A549 (cell line): ENCODE data around the gene DNAH11. TPM values are rescaled to one million over a fixed set of nuclear protein-coding genes. Genes with fewer than 3 reads are reported as not detected.

Experiments used
- ATAC-seq, 2 experiments: fragments of 200-7000 bp in 1 of 2; fragments of >200 bp in 1 of 2; cut with Nextera tagmentation in 1 of 2; cut with Tn5 transposase in 1 of 2; 3 replicates each; pipeline versions ENCODE4 v1.8.0 to v1.9.1; 2018 to 2020; ENCODE audit warnings: mild to moderate bottlenecking in 1 of 2, moderate library complexity in 1 of 2
- CTCF ChIA-PET: fragments of 300-600 bp; sonication (Branson Sonifier 250); formaldehyde crosslinking; extraction: SDS; loops from one replicate; lab custom pipeline; 2021; ENCODE audit warnings: antibody characterized with exemption, inconsistent platforms; lab: Yijun Ruan, JAX
- POLR2A ChIA-PET: fragments of 350-600 bp; formaldehyde crosslinking; extraction: SDS; loops from one replicate; lab custom pipeline; 2021; ENCODE audit warnings: antibody characterized with exemption, inconsistent platforms; lab: Yijun Ruan, JAX
- DNase-seq, 2 experiments: peaks; one replicate each; pipeline versions ENCODE4 v3.0.0 to v3.0.0-alpha.2; 2011 to 2016; ENCODE audit warnings: low read depth in 1 of 2, low spot score in 1 of 2
- FAIRE-seq: peaks from 2 replicates; lab custom pipeline; 2011; peaks lifted over from hg19 to GRCh38; lab: Jason Lieb, UNC
- H3K27ac ChIP-seq, 2 experiments: fragments of >200 bp; sonication (Bioruptor Twin); formaldehyde crosslinking; 3 replicates each; pipeline ENCODE4 v1.5.1; 2016 to 2017
- H3K4me1 ChIP-seq: fragments of >200 bp; sonication (Bioruptor Twin); formaldehyde crosslinking; 3 replicates; pipeline ENCODE4 v1.6.1; 2016
- H3K4me2 ChIP-seq: fragments of >200 bp; sonication (Bioruptor Twin); formaldehyde crosslinking; 3 replicates; pipeline ENCODE4 v1.6.1; 2016
- H3K4me3 ChIP-seq: fragments of >200 bp; sonication (Bioruptor Twin); formaldehyde crosslinking; 3 replicates; pipeline ENCODE4 v1.5.1; 2016
- H3K9me3 ChIP-seq: fragments of >200 bp; sonication (Bioruptor Twin); formaldehyde crosslinking; 3 replicates; pipeline ENCODE4 v1.6.1; 2016
- BHLHE40 ChIP-seq: IDR thresholded peaks from 2 replicates; pipeline ENCODE4 v1.6.1; 2012; ENCODE audit warnings: low read depth, low read length, inconsistent platforms
- CBX8 ChIP-seq: fragments of 200-600 bp; sonication (generic); IDR thresholded peaks from 2 replicates; pipeline ENCODE4 v1.6.1; 2016
- CEBPB ChIP-seq, 2 experiments: fragments of >200 bp in 1 of 2; sonication (Bioruptor Twin) in 1 of 2; formaldehyde crosslinking in 1 of 2; IDR thresholded peaks; 2 replicates each; pipeline ENCODE4 v1.6.1; 2012 to 2016
- CHD2 ChIP-seq: fragments of 150-350 bp; IDR thresholded peaks from 2 replicates; pipeline ENCODE4 v1.6.1; 2014; ENCODE audit warnings: low read length; ENCODE audit not compliant: partially characterized antibody
- CHD4 ChIP-seq: fragments of 200-600 bp; sonication (generic); IDR thresholded peaks from 2 replicates; pipeline ENCODE4 v1.6.1; 2016; ENCODE audit warnings: antibody characterized with exemption, mild to moderate bottlenecking, borderline replicate concordance
- EHF ChIP-seq: fragments of 250-450 bp; sonication (Bioruptor Pico); IDR thresholded peaks from 2 replicates; pipeline ENCODE4 v1.5.0; 2020; ENCODE audit warnings: mild to moderate bottlenecking
- ESRRA ChIP-seq: fragments of 150-350 bp; IDR thresholded peaks from 2 replicates; pipeline ENCODE4 v1.6.1; 2014; ENCODE audit warnings: mild to moderate bottlenecking, low read length, borderline replicate concordance
- FOSB ChIP-seq: fragments of 250-450 bp; sonication (Bioruptor Pico); IDR thresholded peaks from 2 replicates; pipeline ENCODE4 v1.5.0; 2020; ENCODE audit warnings: mild to moderate bottlenecking, moderate library complexity
- FOSL2 ChIP-seq, 2 experiments: fragments of 450-650 bp in 1 of 2; fragments of >200 bp in 1 of 2; sonication (Bioruptor Twin) in 1 of 2; formaldehyde crosslinking; IDR thresholded peaks; 2 replicates each; pipeline versions ENCODE4 v1.5.0 to v1.6.1; 2016 to 2020; ENCODE audit warnings: mild to moderate bottlenecking in 1 of 2, moderate library complexity in 1 of 2
- FOXS1 ChIP-seq: fragments of 250-450 bp; sonication (Bioruptor Pico); IDR thresholded peaks from 2 replicates; pipeline ENCODE4 v1.5.0; 2020; ENCODE audit warnings: mild to moderate bottlenecking, moderate library complexity
- GATA3 ChIP-seq: IDR thresholded peaks from 2 replicates; pipeline ENCODE4 v1.6.1; 2012; ENCODE audit warnings: borderline replicate concordance
- HOXA7 ChIP-seq: fragments of 250-450 bp; sonication (Bioruptor Pico); IDR thresholded peaks from 2 replicates; pipeline ENCODE4 v1.5.0; 2020; ENCODE audit warnings: mild to moderate bottlenecking, moderate library complexity
- HOXB13 ChIP-seq: fragments of 250-450 bp; sonication (Bioruptor Pico); IDR thresholded peaks from 2 replicates; pipeline ENCODE4 v1.5.0; 2020; ENCODE audit warnings: low read depth, mild to moderate bottlenecking, moderate library complexity
- JUN ChIP-seq, 2 experiments: fragments of >200 bp; sonication (Bioruptor Twin); formaldehyde crosslinking; IDR thresholded peaks; 2 replicates in 1 of 2; 3 replicates in 1 of 2; pipeline ENCODE4 v1.6.1; 2016 to 2017
- JUNB ChIP-seq: fragments of >200 bp; sonication (Bioruptor Twin); formaldehyde crosslinking; IDR thresholded peaks from 2 replicates; pipeline ENCODE4 v1.6.1; 2016
- KDM5A ChIP-seq: fragments of 200-600 bp; sonication (generic); IDR thresholded peaks from 2 replicates; pipeline ENCODE4 v1.6.1; 2016; ENCODE audit warnings: antibody characterized with exemption, mild to moderate bottlenecking
- MAFK ChIP-seq: fragments of 450-650 bp; IDR thresholded peaks from 2 replicates; pipeline ENCODE4 v1.6.1; 2014; ENCODE audit not compliant: partially characterized antibody
- NR3C1 ChIP-seq: fragments of >200 bp; sonication (Bioruptor Twin); formaldehyde crosslinking; IDR thresholded peaks from 3 replicates; pipeline ENCODE4 v1.6.1; 2017
- POLR2AphosphoS2 ChIP-seq: conservative IDR thresholded peaks from 2 replicates; pipeline ENCODE4 v1.6.1; 2012; ENCODE audit warnings: low read length, improper control_type of control experiment, inconsistent platforms
- RAD21 ChIP-seq, 2 experiments: fragments of >200 bp in 1 of 2; sonication (Bioruptor Twin) in 1 of 2; formaldehyde crosslinking in 1 of 2; IDR thresholded peaks in 1 of 2; conservative IDR thresholded peaks in 1 of 2; 2 replicates in 1 of 2; 3 replicates in 1 of 2; pipeline ENCODE4 v1.6.1; 2012 to 2018; ENCODE audit warnings: inconsistent platforms in 1 of 2
- RCOR1 ChIP-seq: fragments of 150-350 bp; IDR thresholded peaks from 2 replicates; pipeline ENCODE4 v1.6.1; 2014; ENCODE audit warnings: antibody characterized with exemption, low read length, low read depth
- RNF2 ChIP-seq: fragments of 200-600 bp; sonication (generic); IDR thresholded peaks from 2 replicates; pipeline ENCODE4 v1.6.1; 2016; ENCODE audit warnings: low read depth, mild to moderate bottlenecking, antibody characterized with exemption, moderate library complexity, borderline replicate concordance
- TFCP2L1 ChIP-seq: fragments of 250-450 bp; sonication (Bioruptor Pico); IDR thresholded peaks from 2 replicates; pipeline ENCODE4 v1.5.0; 2021; ENCODE audit warnings: mild to moderate bottlenecking
- ZC3H11A ChIP-seq: fragments of 450-650 bp; IDR thresholded peaks from 2 replicates; pipeline ENCODE4 v1.6.1; 2014; ENCODE audit warnings: antibody characterized with exemption, mild to moderate bottlenecking
- ZFP36 ChIP-seq: fragments of 450-650 bp; IDR thresholded peaks from 2 replicates; pipeline ENCODE4 v1.6.1; 2014; ENCODE audit warnings: borderline replicate concordance; ENCODE audit not compliant: partially characterized antibody
- WGBS: methylation state at CpG from one replicate; pipeline ENCODE4 v1.1.6; 2017; ENCODE audit errors: missing lambda C conversion rate; 5-methylcytosine and 5-hydroxymethylcytosine counted together
- polyA plus RNA-seq, 4 experiments: library from polyadenylated mRNA; depleted of rRNA in 3 of 4; stranded (reverse); fragments of >200 nt; fragmentation: RNase III in 1 of 4; extraction: RNeasy Plus Mini Kit Qiagen cat#74134 plus additional on column Dnase treatment in 1 of 4; gene quantifications; 2 replicates in 3 of 4; 3 replicates in 1 of 4; pipeline ENCODE4 v1.2.3, GENCODE V29; 2011 to 2017
- TF ChIP-seq, protein P1 (sequence below): fragments of 250-450 bp; sonication (Bioruptor Pico); IDR thresholded peaks from 2 replicates; pipeline ENCODE4 v1.5.0; 2021; ENCODE audit warnings: mild to moderate bottlenecking, moderate library complexity, borderline replicate concordance
- TF ChIP-seq, protein P2 (sequence below): fragments of 450-650 bp; IDR thresholded peaks from 2 replicates; pipeline ENCODE4 v1.6.1; 2014; ENCODE audit warnings: antibody characterized with exemption
- TF ChIP-seq, protein P3 (sequence below): fragments of 250-450 bp; sonication (Bioruptor Pico); IDR thresholded peaks from 2 replicates; pipeline ENCODE4 v1.5.0; 2020; ENCODE audit warnings: low read depth, mild to moderate bottlenecking, moderate library complexity
- TF ChIP-seq, protein P4 (sequence below): fragments of 150-350 bp; IDR thresholded peaks from 2 replicates; pipeline ENCODE4 v1.6.1; 2014; ENCODE audit warnings: low read depth, mild to moderate bottlenecking, low read length
- TF ChIP-seq, protein P5 (sequence below): fragments of >200 bp; sonication (Bioruptor Twin); formaldehyde crosslinking; IDR thresholded peaks from 3 replicates; pipeline ENCODE4 v1.5.1; 2016

DNAH11 gene
- polyA plus RNA-seq, 2 of the 4 experiments (the other 2 are of a cell fraction), result 0.03 to 0.13 TPM

DNA sequence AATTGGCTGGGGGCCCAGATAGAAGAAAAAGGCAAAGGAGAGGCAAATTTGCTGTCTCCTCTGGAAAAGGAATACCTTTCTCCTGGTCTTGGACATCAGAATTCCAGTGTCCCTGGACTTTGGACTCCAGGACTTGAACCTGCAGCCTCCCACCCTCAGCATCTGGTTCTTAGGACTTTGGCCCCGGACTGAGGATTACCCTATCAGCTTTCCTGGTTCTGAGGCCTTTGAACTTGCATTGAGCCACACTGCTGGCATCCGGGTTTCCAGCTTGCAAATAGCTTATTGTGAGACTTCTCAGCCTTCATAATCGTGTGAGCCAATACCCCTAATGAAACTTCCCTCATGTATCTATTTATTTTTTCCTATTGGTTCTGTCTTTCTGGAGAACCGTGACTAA, 68.3 kb downstream of the DNAH11 start:
- Histone ChIP-seq H3K4me2 (no peak overlapping the region), H3K4me3 (no peak overlapping the region), H3K27ac (no peak overlapping the region), H3K4me1 (peaks cover 2% of the 10 kb centered on the region; the same call in 2 of the 3 replicates), H3K9me3 (no peaks in the 10 kb centered on the region)
- 38% methylated on average over 4 of the region's 4 CpGs for WGBS
- ChIA-PET POLR2A (no interaction called here), CTCF (interaction anchor here (1.6 kb wide), 1 partner anchor 391 kb away, joined by 3 read pairs; no protein-coding TSS in a partner anchor)
- TF ChIP-seq HOXB13 (CRISPR knock-in tag) (no peak), JUN (IDR thresholded peaks at IDR 0.05) (no peak), JUNB (no peak), BHLHE40 (no peak), MAFK (no peak), ZC3H11A (no peak), ZFP36 (no peak), CEBPB (IDR thresholded peaks at IDR 0.05) (no peak), TFCP2L1 (no peak), CBX8 (no peak), FOSB (CRISPR knock-in tag) (no peak), NR3C1 (no peak), CHD2 (no peak), RCOR1 (no peak)
- TF ChIP-seq, protein P1, sequence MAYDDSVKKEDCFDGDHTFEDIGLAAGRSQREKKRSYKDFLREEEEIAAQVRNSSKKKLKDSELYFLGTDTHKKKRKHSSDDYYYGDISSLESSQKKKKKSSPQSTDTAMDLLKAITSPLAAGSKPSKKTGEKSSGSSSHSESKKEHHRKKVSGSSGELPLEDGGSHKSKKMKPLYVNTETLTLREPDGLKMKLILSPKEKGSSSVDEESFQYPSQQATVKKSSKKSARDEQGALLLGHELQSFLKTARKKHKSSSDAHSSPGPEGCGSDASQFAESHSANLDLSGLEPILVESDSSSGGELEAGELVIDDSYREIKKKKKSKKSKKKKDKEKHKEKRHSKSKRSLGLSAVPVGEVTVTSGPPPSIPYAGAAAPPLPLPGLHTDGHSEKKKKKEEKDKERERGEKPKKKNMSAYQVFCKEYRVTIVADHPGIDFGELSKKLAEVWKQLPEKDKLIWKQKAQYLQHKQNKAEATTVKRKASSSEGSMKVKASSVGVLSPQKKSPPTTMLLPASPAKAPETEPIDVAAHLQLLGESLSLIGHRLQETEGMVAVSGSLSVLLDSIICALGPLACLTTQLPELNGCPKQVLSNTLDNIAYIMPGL (CRISPR knock-in tag), result no peak
- TF ChIP-seq, protein P2, sequence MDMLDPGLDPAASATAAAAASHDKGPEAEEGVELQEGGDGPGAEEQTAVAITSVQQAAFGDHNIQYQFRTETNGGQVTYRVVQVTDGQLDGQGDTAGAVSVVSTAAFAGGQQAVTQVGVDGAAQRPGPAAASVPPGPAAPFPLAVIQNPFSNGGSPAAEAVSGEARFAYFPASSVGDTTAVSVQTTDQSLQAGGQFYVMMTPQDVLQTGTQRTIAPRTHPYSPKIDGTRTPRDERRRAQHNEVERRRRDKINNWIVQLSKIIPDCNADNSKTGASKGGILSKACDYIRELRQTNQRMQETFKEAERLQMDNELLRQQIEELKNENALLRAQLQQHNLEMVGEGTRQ, result no peak
- TF ChIP-seq, protein P3, sequence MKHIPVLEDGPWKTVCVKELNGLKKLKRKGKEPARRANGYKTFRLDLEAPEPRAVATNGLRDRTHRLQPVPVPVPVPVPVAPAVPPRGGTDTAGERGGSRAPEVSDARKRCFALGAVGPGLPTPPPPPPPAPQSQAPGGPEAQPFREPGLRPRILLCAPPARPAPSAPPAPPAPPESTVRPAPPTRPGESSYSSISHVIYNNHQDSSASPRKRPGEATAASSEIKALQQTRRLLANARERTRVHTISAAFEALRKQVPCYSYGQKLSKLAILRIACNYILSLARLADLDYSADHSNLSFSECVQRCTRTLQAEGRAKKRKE (CRISPR knock-in tag), result no peak
- TF ChIP-seq, protein P4, sequence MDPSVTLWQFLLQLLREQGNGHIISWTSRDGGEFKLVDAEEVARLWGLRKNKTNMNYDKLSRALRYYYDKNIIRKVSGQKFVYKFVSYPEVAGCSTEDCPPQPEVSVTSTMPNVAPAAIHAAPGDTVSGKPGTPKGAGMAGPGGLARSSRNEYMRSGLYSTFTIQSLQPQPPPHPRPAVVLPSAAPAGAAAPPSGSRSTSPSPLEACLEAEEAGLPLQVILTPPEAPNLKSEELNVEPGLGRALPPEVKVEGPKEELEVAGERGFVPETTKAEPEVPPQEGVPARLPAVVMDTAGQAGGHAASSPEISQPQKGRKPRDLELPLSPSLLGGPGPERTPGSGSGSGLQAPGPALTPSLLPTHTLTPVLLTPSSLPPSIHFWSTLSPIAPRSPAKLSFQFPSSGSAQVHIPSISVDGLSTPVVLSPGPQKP, result no peak
- ATAC-seq, result no peak
- DNase-seq, result no peak
- FAIRE-seq, result no peak

DNA sequence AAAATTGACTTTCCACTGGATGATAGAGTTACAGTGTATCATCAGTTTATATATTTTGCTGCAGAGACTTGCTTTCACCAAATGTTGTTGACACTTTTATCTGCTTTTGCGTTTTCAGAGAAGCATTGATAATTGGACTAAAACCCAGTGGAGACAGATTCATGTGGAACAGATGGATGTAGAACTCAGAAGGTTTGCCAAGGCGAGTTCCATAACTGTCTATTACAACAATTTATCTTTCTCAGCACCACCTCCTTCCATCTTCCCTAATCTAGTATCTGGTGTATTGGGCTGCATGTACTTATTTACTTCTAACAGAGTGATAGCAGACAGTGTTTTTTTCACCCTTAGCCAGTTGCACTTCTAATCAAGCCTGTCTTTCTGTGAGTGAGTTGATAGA, 73.3 kb downstream of the DNAH11 start:
- DNase-seq (no peak), FAIRE-seq (no peak), ATAC-seq (no peak)
- Histone ChIP-seq H3K4me1 (peaks cover 29% of the 10 kb centered on the region), H3K4me2 (peak overlapping the region; percentile 91; the same call in 1 of the 3 replicates), H3K9me3 (no peaks in the 10 kb centered on the region), H3K27ac (peak overlapping the region; percentile 64 to 82; a peak in 5 of 6 replicates), H3K4me3 (no peak overlapping the region)
- WGBS, result 81% methylated on average over 2 of the region's 2 CpGs
- ChIA-PET CTCF (no interaction called here), POLR2A (no interaction called here)
- TF ChIP-seq, protein P5, sequence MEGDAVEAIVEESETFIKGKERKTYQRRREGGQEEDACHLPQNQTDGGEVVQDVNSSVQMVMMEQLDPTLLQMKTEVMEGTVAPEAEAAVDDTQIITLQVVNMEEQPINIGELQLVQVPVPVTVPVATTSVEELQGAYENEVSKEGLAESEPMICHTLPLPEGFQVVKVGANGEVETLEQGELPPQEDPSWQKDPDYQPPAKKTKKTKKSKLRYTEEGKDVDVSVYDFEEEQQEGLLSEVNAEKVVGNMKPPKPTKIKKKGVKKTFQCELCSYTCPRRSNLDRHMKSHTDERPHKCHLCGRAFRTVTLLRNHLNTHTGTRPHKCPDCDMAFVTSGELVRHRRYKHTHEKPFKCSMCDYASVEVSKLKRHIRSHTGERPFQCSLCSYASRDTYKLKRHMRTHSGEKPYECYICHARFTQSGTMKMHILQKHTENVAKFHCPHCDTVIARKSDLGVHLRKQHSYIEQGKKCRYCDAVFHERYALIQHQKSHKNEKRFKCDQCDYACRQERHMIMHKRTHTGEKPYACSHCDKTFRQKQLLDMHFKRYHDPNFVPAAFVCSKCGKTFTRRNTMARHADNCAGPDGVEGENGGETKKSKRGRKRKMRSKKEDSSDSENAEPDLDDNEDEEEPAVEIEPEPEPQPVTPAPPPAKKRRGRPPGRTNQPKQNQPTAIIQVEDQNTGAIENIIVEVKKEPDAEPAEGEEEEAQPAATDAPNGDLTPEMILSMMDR, result no peak
- TF ChIP-seq POLR2AphosphoS2, result no peak
- no peak for TF ChIP-seq GATA3
- no peak for TF ChIP-seq KDM5A
- TF ChIP-seq CHD4, result no peak
- TF ChIP-seq ESRRA, result no peak
- TF ChIP-seq, protein P1 (CRISPR knock-in tag), result no peak
- no peak for TF ChIP-seq RAD21 (conservative IDR thresholded peaks at IDR 0.05 in 1 of 2, IDR thresholded peaks at IDR 0.05 in 1 of 2)
- no peak for TF ChIP-seq EHF (CRISPR knock-in tag)
- TF ChIP-seq FOSL2 (IDR thresholded peaks at IDR 0.05), result no peak
- no peak for TF ChIP-seq FOSL2 (CRISPR knock-in tag; IDR thresholded peaks at IDR 0.05)
- TF ChIP-seq FOXS1 (CRISPR knock-in tag), result no peak
- TF ChIP-seq HOXA7 (CRISPR knock-in tag), result no peak
- TF ChIP-seq HOXB13 (CRISPR knock-in tag), result no peak
- no peak for TF ChIP-seq FOSB (CRISPR knock-in tag)
- TF ChIP-seq RNF2, result no peak
